NT2/D1 (cell line): Measurements from ENCODE around the gene AMN1.
A peak's percentile ranks its signal among the peaks of the same experiment; 100 is the strongest.
"Not testable (repeated sequence)": the region's sequence is repeated elsewhere in the genome, so short reads cannot be mapped to it uniquely, and the experiment has no call there.

ENCODE experiments used
- DNase-seq: peaks from one replicate; pipeline ENCODE4 v3.0.0-alpha.2; 2011; ENCODE audit warnings: low read depth, low spot score
- H3K27me3 ChIP-seq: 2 replicates; pipeline ENCODE4 v1.6.0; 2011; ENCODE audit warnings: mild to moderate bottlenecking; ENCODE audit not compliant: insufficient read length, insufficient read depth
- H3K36me3 ChIP-seq: 2 replicates; pipeline ENCODE4 v1.6.1; 2011; ENCODE audit warnings: mild to moderate bottlenecking, low read length, mixed read lengths; ENCODE audit not compliant: insufficient read depth, insufficient read length
- H3K4me1 ChIP-seq: 2 replicates; pipeline ENCODE4 v1.5.1; 2011; ENCODE audit not compliant: insufficient read depth, insufficient read length
- H3K4me3 ChIP-seq: 2 replicates; pipeline ENCODE4 v1.5.1; 2011; ENCODE audit warnings: low read depth; ENCODE audit not compliant: insufficient read length
- H3K9ac ChIP-seq: 2 replicates; pipeline ENCODE4 v1.6.0; 2011; ENCODE audit warnings: low read depth; ENCODE audit not compliant: insufficient read length
- H3K9me3 ChIP-seq: 2 replicates; pipeline ENCODE4 v1.5.1; 2011; ENCODE audit warnings: mild to moderate bottlenecking, low read length; ENCODE audit not compliant: insufficient read depth
- SUZ12 ChIP-seq: IDR thresholded peaks from 2 replicates; pipeline ENCODE4 v1.6.1; 2011; ENCODE audit not compliant: insufficient read length, insufficient read depth; ENCODE audit errors: extremely low read depth
- YY1 ChIP-seq: IDR thresholded peaks from 2 replicates; pipeline ENCODE4 v1.6.1; 2011; ENCODE audit not compliant: insufficient read length, insufficient read depth
- ZNF274 ChIP-seq: IDR thresholded peaks from 2 replicates; pipeline ENCODE4 v1.6.1; 2011; ENCODE audit warnings: mild to moderate bottlenecking, low read depth, low read length

The AMN1 gene

GRCh38 chr12:31715283-31715825, 13.5 kb downstream of the AMN1 start:
- no peak for DNase-seq
- no peak overlapping the region for H3K9ac ChIP-seq
- TF ChIP-seq SUZ12 (no peak), ZNF274 (no peak), YY1 (no peak)

GRCh38 chr12:31714406-31715271, 14.2 kb downstream of the AMN1 start:
- peaks cover 18% of the 10 kb centered on the region for H3K9me3 ChIP-seq
- DNase-seq: no peak
- TF ChIP-seq ZNF274 (no peak), SUZ12 (no peak), YY1 (no peak)
- no peak overlapping the region for H3K9ac ChIP-seq
- no peaks in the 10 kb centered on the region for H3K36me3 ChIP-seq
- H3K4me1 ChIP-seq: peaks cover 3% of the 10 kb centered on the region
- H3K4me3 ChIP-seq: no peak overlapping the region
- no peaks in the 10 kb centered on the region for H3K27me3 ChIP-seq

More at GRCh38 chr12:31715283-31715825, 13.5 kb downstream of the AMN1 start:
- Histone ChIP-seq H3K36me3 (no peaks in the 10 kb centered on the region), H3K4me1 (peaks cover 3% of the 10 kb centered on the region), H3K4me3 (no peak overlapping the region), H3K9me3 (peaks cover 16% of the 10 kb centered on the region), H3K27me3 (no peaks in the 10 kb centered on the region)

DNA sequence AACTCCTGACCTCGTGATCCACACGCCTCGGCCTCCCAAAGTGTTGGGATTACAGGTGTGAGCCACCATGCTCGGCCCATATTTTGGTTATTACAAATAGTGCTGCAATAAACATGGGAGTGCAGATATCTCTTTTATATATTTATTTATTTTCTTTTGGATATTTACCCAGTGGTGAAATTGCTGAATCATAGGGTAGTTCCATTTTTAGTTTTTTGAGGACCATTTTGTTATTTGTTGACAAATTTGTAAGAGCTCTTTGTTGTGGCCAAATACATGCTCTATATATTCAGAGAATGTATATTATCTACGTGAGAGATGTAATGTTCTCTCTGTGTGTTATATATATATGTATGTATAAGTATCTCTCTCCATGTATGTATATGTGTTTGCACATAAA, 15.9 kb downstream of the AMN1 start:
- no peak for DNase-seq
- H3K9me3 ChIP-seq: peaks cover 23% of the 10 kb centered on the region
- TF ChIP-seq YY1 (no peak), ZNF274 (no peak), SUZ12 (no peak)
- no peak overlapping the region for H3K4me3 ChIP-seq
- no peaks in the 10 kb centered on the region for H3K27me3 ChIP-seq
- H3K4me1 ChIP-seq: no peaks in the 10 kb centered on the region
- H3K9ac ChIP-seq: no peak overlapping the region
- no peaks in the 10 kb centered on the region for H3K36me3 ChIP-seq

- DNase-seq: no peak
- H3K4me3 ChIP-seq: no peak overlapping the region
- no peaks in the 10 kb centered on the region for H3K27me3 ChIP-seq
- no peaks in the 10 kb centered on the region for H3K4me1 ChIP-seq
- TF ChIP-seq SUZ12 (no peak), YY1 (no peak), ZNF274 (no peak)
- H3K9ac ChIP-seq: no peak overlapping the region
- no peaks in the 10 kb centered on the region for H3K36me3 ChIP-seq
- peaks cover 20% of the 10 kb centered on the region for H3K9me3 ChIP-seq
Observed at GRCh38 chr12:31710021-31710818, 18.6 kb downstream of the AMN1 start.

GRCh38 chr12:31708118-31708517, 20.7 kb downstream of the AMN1 start:
- not testable (repeated sequence) for H3K9ac ChIP-seq, DNase-seq, H3K4me1 ChIP-seq, H3K36me3 ChIP-seq, H3K4me3 ChIP-seq, H3K27me3 ChIP-seq
- H3K9me3 ChIP-seq: peaks cover 20% of the 10 kb centered on the region

GRCh38 chr12:31705621-31706020, 23.2 kb downstream of the AMN1 start:
- no peaks in the 10 kb centered on the region for H3K4me1 ChIP-seq
- H3K36me3 ChIP-seq: no peaks in the 10 kb centered on the region
- no peak overlapping the region for H3K9ac ChIP-seq
- no peaks in the 10 kb centered on the region for H3K27me3 ChIP-seq
- TF ChIP-seq YY1 (no peak), SUZ12 (no peak), ZNF274 (no peak)
- no peak for DNase-seq
- peaks cover 20% of the 10 kb centered on the region for H3K9me3 ChIP-seq
- no peak overlapping the region for H3K4me3 ChIP-seq

- DNase-seq: peak; percentile 57
- Histone ChIP-seq H3K4me1 (no peaks in the 10 kb centered on the region), H3K9me3 (peaks cover under 1% of the 10 kb centered on the region; the same call in 1 of the 2 replicates), H3K4me3 (no peak overlapping the region), H3K9ac (no peak overlapping the region), H3K36me3 (peaks cover 2% of the 10 kb centered on the region), H3K27me3 (no peaks in the 10 kb centered on the region)
- TF ChIP-seq SUZ12: no peak
- no peak for TF ChIP-seq YY1
Observed at GRCh38 chr12:31702047-31702446, 26.8 kb downstream of the AMN1 start.

DNA sequence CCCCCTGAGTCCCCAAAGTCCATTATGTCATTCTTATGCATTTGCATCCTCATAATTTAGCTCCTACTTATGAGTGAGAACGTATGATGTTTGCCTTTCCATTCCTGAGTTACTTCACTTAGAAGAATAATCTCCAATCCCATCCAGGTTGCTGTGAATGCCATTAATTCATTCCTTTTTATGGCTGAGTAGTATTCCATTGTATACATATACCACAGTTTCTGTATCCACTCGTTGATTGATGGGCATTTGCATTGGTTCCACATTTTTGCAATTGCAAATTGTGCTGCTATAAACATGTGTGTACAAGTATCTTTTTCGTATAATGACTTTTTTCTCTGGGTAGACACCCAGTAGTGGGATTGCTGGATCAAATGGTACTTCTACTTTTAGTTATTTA, 38.9 kb downstream of the AMN1 start:
- not testable (repeated sequence) for H3K27me3 ChIP-seq, DNase-seq, H3K9ac ChIP-seq, H3K36me3 ChIP-seq, H3K4me3 ChIP-seq, H3K9me3 ChIP-seq, H3K4me1 ChIP-seq
